Astrocyte (in vitro differentiated cells and primary cell): Measurements from ENCODE around the gene ZYG11B.

Experiments used
- EZH2 ChIP-seq: IDR thresholded peaks from 2 replicates; pipeline ENCODE4 v1.6.1; 2012; ENCODE audit warnings: mild to moderate bottlenecking, low read length, inconsistent platforms; ENCODE audit not compliant: insufficient read depth
- TF ChIP-seq, protein P1 (sequence below): IDR thresholded peaks from 2 replicates; pipeline ENCODE4 v1.5.1; 2011; ENCODE audit warnings: low read depth, mild to moderate bottlenecking, inconsistent platforms, low read length, moderate library complexity; ENCODE audit not compliant: insufficient read depth

DNA sequence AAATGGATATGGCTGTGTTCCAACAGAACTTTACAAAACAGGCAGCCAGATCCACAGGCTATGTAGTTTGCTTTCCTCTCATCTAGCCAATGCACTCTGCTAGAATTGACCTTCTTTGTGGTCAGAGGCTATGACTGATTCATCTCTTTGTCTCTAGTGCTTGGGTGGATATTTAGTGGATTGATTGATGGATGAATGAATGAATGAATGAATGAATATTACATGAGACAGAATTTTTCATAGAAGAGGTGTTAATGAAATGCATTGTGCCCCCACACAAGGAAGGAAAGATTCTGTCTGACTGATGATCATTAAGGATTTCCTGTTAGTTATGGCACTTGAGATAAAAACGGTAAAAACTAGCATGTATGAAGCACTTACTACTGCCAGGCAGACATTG is 65.8 kb downstream of the ZYG11B start:
- no peak for TF ChIP-seq EZH2
- TF ChIP-seq, protein P1, sequence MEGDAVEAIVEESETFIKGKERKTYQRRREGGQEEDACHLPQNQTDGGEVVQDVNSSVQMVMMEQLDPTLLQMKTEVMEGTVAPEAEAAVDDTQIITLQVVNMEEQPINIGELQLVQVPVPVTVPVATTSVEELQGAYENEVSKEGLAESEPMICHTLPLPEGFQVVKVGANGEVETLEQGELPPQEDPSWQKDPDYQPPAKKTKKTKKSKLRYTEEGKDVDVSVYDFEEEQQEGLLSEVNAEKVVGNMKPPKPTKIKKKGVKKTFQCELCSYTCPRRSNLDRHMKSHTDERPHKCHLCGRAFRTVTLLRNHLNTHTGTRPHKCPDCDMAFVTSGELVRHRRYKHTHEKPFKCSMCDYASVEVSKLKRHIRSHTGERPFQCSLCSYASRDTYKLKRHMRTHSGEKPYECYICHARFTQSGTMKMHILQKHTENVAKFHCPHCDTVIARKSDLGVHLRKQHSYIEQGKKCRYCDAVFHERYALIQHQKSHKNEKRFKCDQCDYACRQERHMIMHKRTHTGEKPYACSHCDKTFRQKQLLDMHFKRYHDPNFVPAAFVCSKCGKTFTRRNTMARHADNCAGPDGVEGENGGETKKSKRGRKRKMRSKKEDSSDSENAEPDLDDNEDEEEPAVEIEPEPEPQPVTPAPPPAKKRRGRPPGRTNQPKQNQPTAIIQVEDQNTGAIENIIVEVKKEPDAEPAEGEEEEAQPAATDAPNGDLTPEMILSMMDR, result no peak
